ENCODE measurements around the gene COL18A1. TPM values are rescaled to one million over a fixed set of nuclear protein-coding genes. Genes with fewer than 3 reads are reported as not detected.

Gene COL18A1
- total RNA-seq, 1 donor from 2014 or later, result 515 TPM

GRCh38 chr21:45460011-45460565, 55.1 kb downstream of the COL18A1 start:
- no peak overlapping the region for H3K27ac Mint-ChIP-seq (ENCODE audit: unreplicated experiment)
- no peak for TF ChIP-seq CTCF (IDR thresholded peaks at IDR 0.05)

GRCh38 chr21:45460611-45461368, 55.8 kb downstream of the COL18A1 start:
- peak overlapping the region; percentile 19 for H3K27ac Mint-ChIP-seq (ENCODE audit: unreplicated experiment)
- no peak for TF ChIP-seq CTCF (IDR thresholded peaks at IDR 0.05)
- H3K4me3 Mint-ChIP-seq (ENCODE audit: unreplicated experiment), result no peak overlapping the region
- no peak for DNase-seq (ENCODE audit: extremely low spot score, unreplicated experiment)
- peaks cover 34% of the 10 kb centered on the region for H3K36me3 Mint-ChIP-seq (ENCODE audit: unreplicated experiment)
- peaks cover 15% of the 10 kb centered on the region for H3K4me1 Mint-ChIP-seq (ENCODE audit: unreplicated experiment)
- no peaks in the 10 kb centered on the region for H3K27me3 Mint-ChIP-seq (ENCODE audit: unreplicated experiment)
- H3K9me3 Mint-ChIP-seq (ENCODE audit: unreplicated experiment), result peaks cover 16% of the 10 kb centered on the region

More at GRCh38 chr21:45460011-45460565, 55.1 kb downstream of the COL18A1 start:
- Mint-ChIP-seq H3K4me3 (ENCODE audit: unreplicated experiment) (no peak overlapping the region), H3K27me3 (ENCODE audit: unreplicated experiment) (no peaks in the 10 kb centered on the region), H3K9me3 (ENCODE audit: unreplicated experiment) (peaks cover 16% of the 10 kb centered on the region), H3K4me1 (ENCODE audit: unreplicated experiment) (peaks cover 16% of the 10 kb centered on the region), H3K36me3 (ENCODE audit: unreplicated experiment) (peaks cover 30% of the 10 kb centered on the region)
- no peak for DNase-seq (ENCODE audit: extremely low spot score, unreplicated experiment)

GRCh38 chr21:45461369-45461750, 56.4 kb downstream of the COL18A1 start:
- Mint-ChIP-seq H3K27ac (ENCODE audit: unreplicated experiment) (no peak overlapping the region), H3K36me3 (ENCODE audit: unreplicated experiment) (peaks cover 34% of the 10 kb centered on the region)
- no peak for DNase-seq (ENCODE audit: extremely low spot score, unreplicated experiment)

GRCh38 chr21:45461806-45462341, 56.9 kb downstream of the COL18A1 start:
- DNase-seq (ENCODE audit: extremely low spot score, unreplicated experiment), result no peak
- no peak overlapping the region for H3K27ac Mint-ChIP-seq (ENCODE audit: unreplicated experiment)
- H3K36me3 Mint-ChIP-seq (ENCODE audit: unreplicated experiment), result peaks cover 34% of the 10 kb centered on the region
- peaks cover 16% of the 10 kb centered on the region for H3K9me3 Mint-ChIP-seq (ENCODE audit: unreplicated experiment)
- H3K27me3 Mint-ChIP-seq (ENCODE audit: unreplicated experiment), result no peaks in the 10 kb centered on the region
- H3K4me1 Mint-ChIP-seq (ENCODE audit: unreplicated experiment), result peaks cover 19% of the 10 kb centered on the region
- no peak overlapping the region for H3K4me3 Mint-ChIP-seq (ENCODE audit: unreplicated experiment)
- no peak for TF ChIP-seq CTCF (IDR thresholded peaks at IDR 0.05)

More at GRCh38 chr21:45461369-45461750, 56.4 kb downstream of the COL18A1 start:
- Mint-ChIP-seq H3K9me3 (ENCODE audit: unreplicated experiment) (peaks cover 16% of the 10 kb centered on the region), H3K4me3 (ENCODE audit: unreplicated experiment) (no peak overlapping the region), H3K4me1 (ENCODE audit: unreplicated experiment) (peaks cover 15% of the 10 kb centered on the region), H3K27me3 (ENCODE audit: unreplicated experiment) (no peaks in the 10 kb centered on the region)
- TF ChIP-seq CTCF (IDR thresholded peaks at IDR 0.05), result no peak

- no peak for DNase-seq (ENCODE audit: extremely low spot score, unreplicated experiment)
- no peak for TF ChIP-seq CTCF (IDR thresholded peaks at IDR 0.05)
Observed at GRCh38 chr21:45463871-45464270, 58.9 kb downstream of the COL18A1 start.

More at GRCh38 chr21:45463871-45464270, 58.9 kb downstream of the COL18A1 start:
- H3K4me3 Mint-ChIP-seq (ENCODE audit: unreplicated experiment), result no peak overlapping the region
- H3K27me3 Mint-ChIP-seq (ENCODE audit: unreplicated experiment), result no peaks in the 10 kb centered on the region
- H3K4me1 Mint-ChIP-seq (ENCODE audit: unreplicated experiment), result peaks cover 24% of the 10 kb centered on the region
- H3K36me3 Mint-ChIP-seq (ENCODE audit: unreplicated experiment), result peaks cover 36% of the 10 kb centered on the region
- H3K27ac Mint-ChIP-seq (ENCODE audit: unreplicated experiment), result no peak overlapping the region
- peaks cover 16% of the 10 kb centered on the region for H3K9me3 Mint-ChIP-seq (ENCODE audit: unreplicated experiment)

Data from osteocyte (in vitro differentiated cells).